NCI-H2081 treated with DMSO at 0.1 percent for 48 hours (cell line): ENCODE measurements around the gene ENPEP.

Experiments
- DNase-seq: peaks from one replicate; lab custom pipeline; 2025; lab: John Stamatoyannopoulos, UW

The ENPEP gene

GRCh38 chr4:110602061-110602460 lies 126.1 kb downstream of the ENPEP start:
- no peak for DNase-seq

- no peak for DNase-seq
Measured at GRCh38 chr4:110605077-110605476, 129.1 kb downstream of the ENPEP start.

GRCh38 chr4:110609044-110609750 lies 133.2 kb downstream of the ENPEP start:
- no peak for DNase-seq

GRCh38 chr4:110610620-110610939 lies 134.6 kb downstream of the ENPEP start:
- no peak for DNase-seq

- DNase-seq, result no peak
Measured at GRCh38 chr4:110610940-110611831, 135.2 kb downstream of the ENPEP start.

GRCh38 chr4:110611968-110612447 lies 136.1 kb downstream of the ENPEP start:
- no peak for DNase-seq

GRCh38 chr4:110612631-110613269 lies 136.8 kb downstream of the ENPEP start:
- DNase-seq, result no peak

GRCh38 chr4:110613745-110614144 lies 137.8 kb downstream of the ENPEP start:
- DNase-seq, result no peak

GRCh38 chr4:110614173-110614963 lies 138.4 kb downstream of the ENPEP start:
- no peak for DNase-seq
